GM12874 (cell line): ENCODE results near the gene ITPRID2.

Experiments
- TF ChIP-seq, protein P1 (sequence below): IDR thresholded peaks from 2 replicates; pipeline ENCODE4 v1.5.1; 2011; ENCODE audit warnings: low read depth, mild to moderate bottlenecking, control low read depth, low read length, moderate library complexity; ENCODE audit not compliant: insufficient read depth

Gene ITPRID2

DNA sequence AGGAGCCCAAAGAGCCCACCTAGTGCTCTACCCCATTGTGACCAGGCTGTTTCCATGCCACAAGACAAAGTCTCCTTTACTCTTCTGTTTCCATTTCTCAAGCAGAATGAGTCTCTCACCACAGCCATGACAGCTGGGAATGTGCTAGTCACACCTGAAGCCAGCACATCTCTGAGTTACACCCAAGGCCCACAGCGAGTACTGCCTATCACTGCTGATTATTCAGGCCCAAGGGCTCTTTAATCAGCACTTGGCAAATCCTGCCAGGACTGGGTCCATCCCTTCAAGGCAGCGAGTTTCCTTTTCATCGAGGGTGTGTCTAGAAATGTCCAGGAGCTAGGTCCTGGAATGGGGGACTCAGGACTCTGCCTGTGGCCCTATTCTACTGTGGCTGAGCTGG, 79.5 kb downstream of the ITPRID2 start:
- TF ChIP-seq, protein P1, sequence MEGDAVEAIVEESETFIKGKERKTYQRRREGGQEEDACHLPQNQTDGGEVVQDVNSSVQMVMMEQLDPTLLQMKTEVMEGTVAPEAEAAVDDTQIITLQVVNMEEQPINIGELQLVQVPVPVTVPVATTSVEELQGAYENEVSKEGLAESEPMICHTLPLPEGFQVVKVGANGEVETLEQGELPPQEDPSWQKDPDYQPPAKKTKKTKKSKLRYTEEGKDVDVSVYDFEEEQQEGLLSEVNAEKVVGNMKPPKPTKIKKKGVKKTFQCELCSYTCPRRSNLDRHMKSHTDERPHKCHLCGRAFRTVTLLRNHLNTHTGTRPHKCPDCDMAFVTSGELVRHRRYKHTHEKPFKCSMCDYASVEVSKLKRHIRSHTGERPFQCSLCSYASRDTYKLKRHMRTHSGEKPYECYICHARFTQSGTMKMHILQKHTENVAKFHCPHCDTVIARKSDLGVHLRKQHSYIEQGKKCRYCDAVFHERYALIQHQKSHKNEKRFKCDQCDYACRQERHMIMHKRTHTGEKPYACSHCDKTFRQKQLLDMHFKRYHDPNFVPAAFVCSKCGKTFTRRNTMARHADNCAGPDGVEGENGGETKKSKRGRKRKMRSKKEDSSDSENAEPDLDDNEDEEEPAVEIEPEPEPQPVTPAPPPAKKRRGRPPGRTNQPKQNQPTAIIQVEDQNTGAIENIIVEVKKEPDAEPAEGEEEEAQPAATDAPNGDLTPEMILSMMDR = no peak

DNA sequence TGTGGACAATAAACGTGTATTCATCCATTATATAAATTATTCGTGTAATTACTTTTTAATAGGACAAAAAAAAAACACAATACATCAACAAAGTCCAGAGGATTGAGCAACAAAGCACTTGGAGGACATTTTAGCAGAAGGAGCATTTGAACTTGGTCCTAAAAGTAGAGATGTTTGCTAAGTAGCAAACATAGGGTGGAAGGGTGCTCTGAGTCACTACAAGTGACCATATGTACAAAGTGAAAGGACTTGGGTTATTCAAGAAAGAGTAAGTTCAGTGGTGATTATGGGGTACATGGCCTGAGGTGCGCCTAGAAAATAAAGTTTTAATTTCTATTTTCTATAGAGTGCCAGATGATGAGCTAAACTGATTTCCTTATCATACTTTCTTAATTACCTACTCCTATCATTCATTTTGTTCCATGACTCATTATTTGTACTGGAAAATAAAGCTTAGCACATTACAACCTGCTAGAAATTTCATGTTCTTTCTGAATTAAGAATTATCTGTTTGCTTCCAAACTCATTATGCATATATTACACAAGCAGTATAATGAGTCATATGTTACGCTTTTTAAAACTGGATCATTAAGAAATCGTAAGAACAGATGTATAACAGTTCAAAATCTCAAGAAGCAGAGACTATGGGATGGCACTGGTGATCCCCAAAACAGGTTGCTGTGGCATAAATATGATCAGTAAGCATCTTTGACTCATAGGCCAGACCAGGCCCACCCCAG, 81.1 kb downstream of the ITPRID2 start:
- TF ChIP-seq, protein P1 = no peak

DNA sequence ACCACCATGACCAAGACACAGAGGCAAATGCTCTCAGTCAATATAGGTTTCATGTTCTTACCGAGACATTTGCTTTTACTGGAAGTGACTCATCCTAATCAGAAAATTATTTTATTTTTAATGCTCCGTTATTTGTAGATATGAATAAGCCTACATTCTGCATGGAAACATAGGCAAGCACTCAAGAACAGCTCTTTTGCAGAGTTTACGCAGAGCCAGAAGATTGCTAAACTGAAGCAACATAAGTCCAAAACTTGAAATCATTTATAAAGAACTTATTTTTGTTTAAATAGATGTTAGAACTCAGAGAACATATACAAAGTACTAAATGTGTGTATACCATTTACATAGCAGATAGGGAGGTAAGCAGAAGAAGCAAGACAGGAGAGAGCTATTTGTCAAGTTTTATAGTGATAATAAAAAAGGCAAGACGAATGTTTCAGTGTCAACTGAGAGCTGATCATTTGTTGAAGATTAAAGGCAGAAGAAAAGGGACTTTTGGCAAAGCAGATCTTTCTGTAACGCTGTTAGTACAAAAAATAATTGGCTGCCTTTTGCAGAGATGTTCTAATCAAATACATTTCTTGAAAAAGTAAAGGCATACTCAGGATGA, 81.7 kb downstream of the ITPRID2 start:
- TF ChIP-seq, protein P1 = no peak

DNA sequence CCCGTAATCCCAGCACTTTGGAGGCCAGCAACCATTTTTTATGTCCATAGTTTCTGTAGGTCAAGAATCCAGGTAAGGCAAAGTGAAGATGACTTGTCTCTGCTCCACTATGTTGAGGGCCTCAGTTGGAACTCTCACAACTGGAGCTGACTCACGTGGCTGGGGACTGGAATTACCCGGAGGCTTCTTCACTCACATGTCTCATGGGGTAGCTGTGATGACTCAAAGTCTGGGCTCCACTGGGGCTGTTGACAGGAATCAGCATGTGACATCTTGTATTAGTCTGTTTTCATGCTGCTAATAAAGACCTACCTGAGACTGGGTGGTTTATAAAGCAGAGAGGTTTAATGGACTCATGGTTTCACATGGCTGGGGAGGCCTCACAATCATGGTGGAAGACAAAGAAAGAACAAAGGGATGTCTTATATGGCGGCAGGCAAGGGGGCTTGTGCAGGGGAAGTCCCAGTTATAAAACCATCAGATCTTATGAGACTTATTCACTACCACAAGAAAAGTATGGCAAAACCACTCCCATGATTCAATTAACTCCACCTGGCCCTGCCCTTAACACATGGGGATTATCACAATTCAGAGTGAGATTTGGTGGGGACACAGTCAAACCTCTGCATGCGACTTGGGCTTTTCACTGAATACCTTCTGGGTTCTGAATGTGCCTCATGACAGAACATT, 86.3 kb downstream of the ITPRID2 start:
- TF ChIP-seq, protein P1 = no peak

DNA sequence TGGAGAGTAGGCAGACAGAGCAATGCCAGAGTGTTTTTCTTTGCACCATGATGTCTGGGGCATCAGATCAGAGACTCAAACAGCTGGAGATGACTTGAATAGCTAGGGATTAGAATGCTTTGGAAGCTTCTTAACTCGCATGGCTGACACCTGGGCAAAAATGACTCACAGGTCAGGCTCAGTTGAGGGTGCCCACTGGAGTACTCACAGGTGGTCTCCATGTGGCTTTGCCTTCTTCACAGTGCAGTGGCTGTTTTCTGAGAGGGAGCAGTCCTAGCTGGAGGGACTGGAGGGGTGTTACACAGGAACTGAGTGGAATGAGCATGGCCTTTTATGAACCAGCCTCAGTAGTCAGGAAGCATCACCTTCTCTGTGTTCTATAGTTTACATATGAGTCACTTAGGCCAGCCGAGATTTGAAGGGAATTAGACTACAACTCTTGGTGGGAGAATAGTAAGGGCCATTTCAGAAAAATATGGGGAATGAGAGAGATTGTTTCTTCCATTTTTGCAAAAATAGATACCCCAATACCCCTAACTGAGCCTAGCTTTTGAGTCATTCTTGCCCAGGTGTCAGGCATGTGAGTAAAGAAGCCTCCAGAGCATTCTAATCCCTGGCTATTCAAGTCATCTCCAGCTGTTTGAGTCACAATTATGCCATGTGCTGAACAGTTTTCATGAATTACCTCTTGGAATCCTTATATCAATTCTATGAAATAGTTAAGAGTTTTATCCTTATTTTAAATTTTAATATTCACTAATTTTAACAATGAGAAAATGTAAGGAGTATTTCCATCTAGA, 87.0 kb downstream of the ITPRID2 start:
- TF ChIP-seq, protein P1 = no peak
